Esophagus squamous epithelium (tissue), 5 donors: Measurements from ENCODE around the gene OR6B3. TPM values are rescaled to one million over a fixed set of nuclear protein-coding genes. Genes with fewer than 3 reads are reported as not detected.

ENCODE experiments used
- DNase-seq: peaks from one replicate; lab custom pipeline; 2025; lab: John Stamatoyannopoulos, UW
- H3K27ac ChIP-seq, 4 donors: fragments of 200-600 bp; sonication (generic); one replicate each; pipeline ENCODE4 v1.5.1; 2016 to 2019; ENCODE audit warnings: mild to moderate bottlenecking in 1 of 4
- H3K27me3 ChIP-seq, 4 donors: fragments of 200-600 bp; sonication (generic); 1 replicate in 3 of 4; 2 replicates in 1 of 4; pipeline versions ENCODE4 v1.5.1 to v1.6.0; 2017 to 2021; ENCODE audit warnings: antibody characterized with exemption in 1 of 4
- H3K36me3 ChIP-seq, 3 donors: fragments of 200-600 bp; sonication (generic); one replicate each; pipeline ENCODE4 v1.5.1; 2016 to 2019
- H3K4me1 ChIP-seq, 3 donors: fragments of 200-600 bp; sonication (generic); one replicate each; pipeline ENCODE4 v1.5.1; 2017 to 2019
- H3K4me3 ChIP-seq, 4 donors: fragments of 200-600 bp; sonication (generic); 1 replicate in 3 of 4; 2 replicates in 1 of 4; pipeline ENCODE4 v1.5.1; 2016 to 2019; ENCODE audit warnings: mild to moderate bottlenecking in 2 of 4, moderate library complexity in 1 of 4
- H3K9me3 ChIP-seq, 3 donors: fragments of 200-600 bp; sonication (generic); one replicate each; pipeline ENCODE4 v1.5.1; 2016 to 2019
- CTCF ChIP-seq, 6 experiments: fragments of 450-650 bp in 4 of 6; fragments of 200-600 bp in 2 of 6; sonication (generic) in 2 of 6; IDR thresholded peaks; one replicate each; pipeline ENCODE4 v1.5.1; 2016 to 2019; ENCODE audit warnings: antibody characterized with exemption in 6 of 6, mild to moderate bottlenecking in 4 of 6, moderate library complexity in 4 of 6
- POLR2A ChIP-seq, 4 donors: fragments of 450-650 bp; IDR thresholded peaks; one replicate each; pipeline ENCODE4 v1.6.1; 2017; ENCODE audit warnings: antibody characterized with exemption in 4 of 4, mild to moderate bottlenecking in 4 of 4, moderate library complexity in 3 of 4
- WGBS, 2 donors: methylation state at CpG; one replicate each; pipeline ENCODE4 v1.1.5; 2018; 5-methylcytosine and 5-hydroxymethylcytosine counted together
- intact Hi-C: fragments of 100-400 bp; cut with DNase I; formaldehyde crosslinking; loops from one replicate; pipeline ENCODE4 v1.15.0; 2022
- total RNA-seq, 4 donors: library from RNA; depleted of rRNA; stranded (reverse); fragments of >200 nt; gene quantifications; one replicate each; pipeline ENCODE4 v1.1.0, GENCODE V29; 2016
- donor health status: DM: yes; HTN: yes; CAD: no.

OR6B3 gene
- not detected for total RNA-seq

- no peaks in the 10 kb centered on the region for H3K4me1 ChIP-seq
- intact Hi-C loops = no loop called here
- no peak for DNase-seq
- 55 to 56% methylated on average over 18 to 25 of the region's 28 CpGs for WGBS, 2 donors
- TF ChIP-seq CTCF (IDR thresholded peaks at IDR 0.05) = no peak
- H3K36me3 ChIP-seq = no peaks in the 10 kb centered on the region
- H3K27ac ChIP-seq = no peak within 1 kb of the TSS
- H3K27me3 ChIP-seq = peaks cover 0 to 89% (median 0%) of the 10 kb centered on the region in 4 donors
- no peaks in the 10 kb centered on the region for H3K9me3 ChIP-seq
- H3K4me3 ChIP-seq = no peak within 1 kb of the TSS
Measured at GRCh38 chr2:240053173-240054155, at the start of gene OR6B3. TSS of gene OR6B3 (minus strand) at chr2:240053521.

GRCh38 chr2:240098349-240098748 lies 45.0 kb upstream of the OR6B3 start:
- peaks cover 0 to 8% (median 0%) of the 10 kb centered on the region in 3 donors for H3K4me1 ChIP-seq
- TF ChIP-seq POLR2A (IDR thresholded peaks at IDR 0.05) (no peak), CTCF (IDR thresholded peaks at IDR 0.05) (no peak)
- no peak overlapping the region for H3K27ac ChIP-seq
- peaks cover 0 to 9% (median 4%) of the 10 kb centered on the region in 3 donors for H3K9me3 ChIP-seq
- intact Hi-C loops = no loop called here
- H3K36me3 ChIP-seq = no peaks in the 10 kb centered on the region
- peaks cover 8 to 80% (median 16%) of the 10 kb centered on the region in 4 donors for H3K27me3 ChIP-seq
- 60 to 64% methylated on average over 2 of the region's 2 CpGs for WGBS, 2 donors
- DNase-seq = no peak
- H3K4me3 ChIP-seq = no peak overlapping the region

DNA sequence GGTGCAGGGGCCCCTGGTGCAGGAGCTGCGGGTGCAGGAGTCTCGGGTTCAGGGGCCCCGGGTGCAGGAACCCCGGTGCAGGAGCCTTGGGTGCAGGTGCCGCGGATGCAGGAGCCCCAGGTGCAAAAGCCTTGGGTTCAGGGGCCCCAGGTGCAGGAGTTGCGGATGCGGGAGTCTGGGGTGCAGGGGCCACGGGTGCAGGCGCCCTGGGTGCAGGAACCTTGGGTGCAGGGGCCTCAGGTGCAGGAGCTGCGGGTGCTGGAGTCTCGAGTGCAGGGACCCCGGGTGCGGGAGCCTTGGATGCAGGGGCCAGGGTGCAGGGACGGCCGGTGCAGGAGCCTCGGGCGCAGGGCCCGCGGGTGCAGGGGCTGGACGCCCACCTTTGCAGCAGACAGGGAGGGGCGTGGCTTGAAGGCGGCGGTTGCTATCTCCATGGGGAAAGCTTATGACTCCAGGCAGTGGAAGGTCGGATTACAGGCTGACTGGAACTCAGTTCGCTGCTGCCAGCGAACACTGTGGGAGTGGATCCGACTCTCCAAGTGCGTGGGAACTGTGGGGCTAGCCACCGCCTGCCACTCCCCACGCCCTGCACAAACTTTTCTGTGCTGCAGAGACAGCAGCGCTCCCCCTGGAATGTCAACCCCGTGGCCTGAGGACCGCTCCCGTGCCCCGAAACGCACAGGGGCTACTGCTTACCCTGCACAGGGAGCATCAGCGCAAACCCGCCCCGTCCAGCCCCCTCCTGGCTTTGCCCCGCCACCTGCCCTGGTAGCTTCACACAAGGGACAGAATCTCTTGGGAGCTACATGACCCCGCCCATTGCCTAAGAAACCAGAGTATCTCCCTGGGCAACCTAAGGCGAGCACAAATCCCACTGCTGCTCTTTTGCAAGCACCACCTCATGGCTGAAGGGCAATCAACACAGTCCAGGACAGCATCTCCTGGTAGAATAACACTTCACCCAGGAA lies 42.5 kb upstream of the OR6B3 start:
- Histone ChIP-seq H3K27ac (no peak overlapping the region), H3K36me3 (no peaks in the 10 kb centered on the region), H3K4me1 (peaks cover 0 to 8% (median 0%) of the 10 kb centered on the region in 3 donors), H3K27me3 (peaks cover 8 to 97% (median 16%) of the 10 kb centered on the region in 4 donors), H3K9me3 (peaks cover 0 to 9% (median 4%) of the 10 kb centered on the region in 3 donors), H3K4me3 (no peak overlapping the region)
- 0 to 4% methylated on average over 2 to 19 of the region's 43 CpGs for WGBS, 2 donors
- no peak for DNase-seq
- intact Hi-C loops = no loop called here
- no peak for TF ChIP-seq POLR2A (IDR thresholded peaks at IDR 0.05)
- no peak for TF ChIP-seq CTCF (IDR thresholded peaks at IDR 0.05)

DNA sequence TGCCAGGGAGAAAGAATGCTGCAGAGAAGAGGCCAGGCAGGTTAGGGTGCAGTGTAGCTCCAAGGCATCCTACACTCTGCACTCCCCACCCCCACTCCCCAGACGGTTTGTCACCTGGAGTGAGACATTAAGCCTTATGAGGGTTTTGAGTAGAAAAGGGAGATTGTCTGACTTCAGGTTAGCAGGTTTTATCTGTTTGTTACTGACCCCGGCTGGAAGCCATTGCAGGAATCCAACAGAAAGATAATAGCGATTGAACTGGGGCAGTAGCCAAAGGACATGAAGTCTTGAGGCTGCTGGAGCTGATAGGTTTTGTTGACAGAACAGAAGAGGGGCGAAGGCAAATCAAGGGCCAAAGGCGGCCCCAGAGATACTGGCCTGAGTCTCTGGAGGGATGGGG lies 36.0 kb upstream of the OR6B3 start:
- Histone ChIP-seq H3K36me3 (no peaks in the 10 kb centered on the region), H3K4me1 (no peaks in the 10 kb centered on the region), H3K27ac (no peak overlapping the region), H3K27me3 (peaks cover 0 to 53% (median 0%) of the 10 kb centered on the region in 4 donors), H3K9me3 (peaks cover 0 to 16% (median 12%) of the 10 kb centered on the region in 3 donors), H3K4me3 (no peak overlapping the region)
- intact Hi-C loops = no loop called here
- no peak for DNase-seq
- TF ChIP-seq POLR2A (IDR thresholded peaks at IDR 0.05) (no peak), CTCF (IDR thresholded peaks at IDR 0.05) (no peak)
- 43 to 58% methylated on average over 5 of the region's 5 CpGs for WGBS, 2 donors
